GM12878 (cell line): ENCODE measurements around the gene DHX34. TPM values are rescaled to one million over a fixed set of nuclear protein-coding genes. Genes with fewer than 3 reads are reported as not detected.
"Not testable (repeated sequence)": the region's sequence is repeated elsewhere in the genome, so short reads cannot be mapped to it uniquely, and the experiment has no call there.

Experiments
- ATAC-seq: fragments of 200-7000 bp; cut with Tn5 transposase; 3 replicates; pipeline ENCODE4 v1.9.1; 2020; ENCODE audit warnings: mild to moderate bottlenecking, moderate library complexity
- BruUV-seq: library from RNA; stranded (reverse); fragments of 400-500 nt; replicated peaks from 2 replicates; lab custom pipeline; 2021; lab: Mats Ljungman, UMichigan
- CTCF ChIA-PET: fragments of 300-600 bp; sonication (Branson Sonifier 250); formaldehyde crosslinking; extraction: SDS; loops from one replicate; lab custom pipeline; 2021; ENCODE audit warnings: inconsistent platforms; lab: Yijun Ruan, JAX
- POLR2A ChIA-PET: fragments of 350-600 bp; formaldehyde crosslinking; extraction: SDS; loops from one replicate; lab custom pipeline; 2021; ENCODE audit warnings: inconsistent platforms; lab: Charles Lee
- RAD21 ChIA-PET: fragments of 300-600 bp; sonication (Branson Sonifier 250); formaldehyde crosslinking; loops from one replicate; lab custom pipeline; 2023; ENCODE audit warnings: antibody characterized with exemption; ENCODE audit not compliant: unreplicated experiment; lab: Charles Lee
- SMC1A ChIA-PET: fragments of 300-600 bp; sonication (Branson Sonifier 250); formaldehyde crosslinking; loops from one replicate; lab custom pipeline; 2023; ENCODE audit not compliant: unreplicated experiment, uncharacterized antibody; lab: Charles Lee
- DNase-seq: peaks from one replicate; pipeline ENCODE4 v3.0.0-alpha.2; 2011; ENCODE audit warnings: low read depth, low spot score
- FAIRE-seq: peaks from 3 replicates; lab custom pipeline; 2011; peaks lifted over from hg19 to GRCh38; lab: Jason Lieb, UNC
- H2AFZ ChIP-seq: 2 replicates; pipeline ENCODE4 v1.6.0; 2011; ENCODE audit warnings: low read depth, low read length, control low read depth; ENCODE audit not compliant: control insufficient read depth
- H3K27ac ChIP-seq: 2 replicates; pipeline ENCODE4 v1.5.1; 2011; ENCODE audit warnings: control low read depth; ENCODE audit not compliant: control insufficient read depth, insufficient read depth
- H3K27me3 ChIP-seq, 2 experiments: replicated peaks in 1 of 2; 2 replicates each; pipeline versions ENCODE4 v1.6.0 to v1.6.1; 2011; ENCODE audit warnings: low read length in 1 of 2; ENCODE audit not compliant: control insufficient read depth in 2 of 2, insufficient read depth in 2 of 2
- H3K36me3 ChIP-seq, 2 experiments: 2 replicates each; pipeline ENCODE4 v1.5.1; 2011; ENCODE audit warnings: low read length in 1 of 2; ENCODE audit not compliant: control insufficient read depth in 2 of 2, insufficient read depth in 2 of 2
- H3K4me1 ChIP-seq: 2 replicates; pipeline ENCODE4 v1.6.1; 2011; ENCODE audit warnings: mild to moderate bottlenecking, low read length, moderate library complexity, mixed read lengths; ENCODE audit not compliant: control insufficient read depth, insufficient read depth
- H3K4me2 ChIP-seq: 2 replicates; pipeline ENCODE4 v1.6.0; 2011; ENCODE audit warnings: control low read depth; ENCODE audit not compliant: control insufficient read depth, insufficient read depth
- H3K4me3 ChIP-seq: fragments of 200-600 bp; sonication (generic); 2 replicates; pipeline ENCODE4 v1.5.1; 2016
- H3K79me2 ChIP-seq: 2 replicates; pipeline ENCODE4 v1.6.0; 2011; ENCODE audit warnings: low read length; ENCODE audit not compliant: control insufficient read depth, insufficient read depth
- H3K9ac ChIP-seq: 2 replicates; pipeline ENCODE4 v1.8.0; 2011; ENCODE audit warnings: low read length, control low read depth, mixed read lengths; ENCODE audit not compliant: control insufficient read depth, insufficient read depth
- H3K9me3 ChIP-seq: replicated peaks from 3 replicates; pipeline ENCODE4 v1.5.1; 2011; ENCODE audit warnings: mild to moderate bottlenecking, low read length; ENCODE audit not compliant: control insufficient read depth, insufficient read depth
- H4K20me1 ChIP-seq: 2 replicates; pipeline ENCODE4 v1.6.0; 2011; ENCODE audit not compliant: control insufficient read depth, insufficient read depth
- CBFB ChIP-seq: IDR thresholded peaks from 2 replicates; pipeline ENCODE4 v1.6.1; 2016; ENCODE audit warnings: antibody characterized with exemption, low read depth
- CBX5 ChIP-seq: sonication (generic); IDR thresholded peaks from 2 replicates; pipeline ENCODE4 v1.6.1; 2016; ENCODE audit warnings: low read depth, moderate library complexity, mild to moderate bottlenecking, inconsistent platforms
- KAT2A ChIP-seq: conservative IDR thresholded peaks from 2 replicates; pipeline ENCODE4 v1.6.1; 2011; ENCODE audit warnings: low read depth, low read length; ENCODE audit not compliant: control insufficient read depth
- MYB ChIP-seq: fragments of 150-350 bp; IDR thresholded peaks from 2 replicates; pipeline ENCODE4 v1.6.1; 2014; ENCODE audit warnings: mild to moderate bottlenecking, low read depth, low read length, borderline replicate concordance
- RB1 ChIP-seq: fragments of 450-650 bp; formaldehyde crosslinking; IDR thresholded peaks from 2 replicates; pipeline ENCODE4 v1.6.1; 2017; ENCODE audit warnings: mild to moderate bottlenecking, borderline replicate concordance
- RCOR1 ChIP-seq: conservative IDR thresholded peaks from 2 replicates; pipeline ENCODE4 v1.6.1; 2012; ENCODE audit warnings: low read depth, low read length, improper control_type of control experiment
- RUNX3 ChIP-seq: IDR thresholded peaks from 2 replicates; pipeline ENCODE4 v1.6.1; 2012; ENCODE audit warnings: low read length, inconsistent platforms
- SMC3 ChIP-seq: IDR thresholded peaks from 2 replicates; pipeline ENCODE4 v1.6.1; 2011; ENCODE audit warnings: low read length, improper control_type of control experiment, borderline replicate concordance
- TCF3 ChIP-seq: IDR thresholded peaks from 2 replicates; pipeline ENCODE4 v1.6.1; 2012; ENCODE audit warnings: low read depth, mild to moderate bottlenecking, low read length, borderline replicate concordance; ENCODE audit not compliant: insufficient read depth
- YBX1 ChIP-seq: fragments of 450-650 bp; IDR thresholded peaks from 2 replicates; pipeline ENCODE4 v1.6.1; 2016; ENCODE audit warnings: antibody characterized with exemption
- ZZZ3 ChIP-seq: IDR thresholded peaks from 2 replicates; pipeline ENCODE4 v1.6.1; 2011; ENCODE audit warnings: low read depth; ENCODE audit not compliant: control insufficient read depth, insufficient read length
- WGBS: methylation state at CpG from one replicate; pipeline ENCODE4 v1.1.6; 2016; ENCODE audit warnings: low lambda C conversion rate; ENCODE audit not compliant: insufficient replicate concordance, insufficient coverage; ENCODE audit errors: missing lambda C conversion rate; 5-methylcytosine and 5-hydroxymethylcytosine counted together
- in situ Hi-C: fragments of 300-500 bp; cut with MboI; formaldehyde crosslinking; loops from 9 replicates; pipeline ENCODE4 v1.14.3; 2018; ENCODE audit warnings: mixed read lengths
- intact Hi-C: fragments of 100-400 bp; cut with micrococcal nuclease; formaldehyde crosslinking; loops from one replicate; pipeline ENCODE4 v1.14.2; 2022; ENCODE audit not compliant: unreplicated experiment
- polyA plus RNA-seq, 11 experiments: library from polyadenylated mRNA; depleted of rRNA in 4 of 11; unstranded in 6 of 11; stranded (reverse) in 5 of 11; fragments of >200 nt; fragmentation: Nextera tagmentation in 4 of 11; fragmentation: Illumina TruSeq in 1 of 11; extraction: Ambion mirVana in 4 of 11; extraction: Trizol in 1 of 11; gene quantifications; 1 replicate in 1 of 11; 2 replicates in 10 of 11; pipeline versions ENCODE4 v1.2.1 to v1.2.3, GENCODE V29; 2011 to 2016; ENCODE audit warnings: inconsistent platforms in 2 of 11, missing spikeins in 2 of 11, low read depth in 1 of 11
- total RNA-seq, 4 experiments: library from RNA; depleted of rRNA in 3 of 4; stranded (reverse); fragments of >200 nt in 3 of 4; fragmentation: Illumina TruSeq in 1 of 4; extraction: Trizol in 1 of 4; gene quantifications; 2 replicates each; pipeline versions ENCODE4 v1.2.1 to v1.2.3, GENCODE V29; 2013 to 2021

The DHX34 gene
- total and polyA plus RNA-seq, 10 of the 15 experiments (the other 5 are each of a cell fraction or from before 2014, with no cell fraction given) = 0.19 to 16.9 (median 10.5) TPM

GRCh38 chr19:47346024-47346423, 3.1 kb upstream of the DHX34 start:
- BruUV-seq, H3K27ac ChIP-seq, H3K9me3 ChIP-seq, H2AFZ ChIP-seq, RAD21 ChIA-PET, H4K20me1 ChIP-seq, in situ Hi-C loops, ATAC-seq, H3K27me3 ChIP-seq, H3K4me3 ChIP-seq, FAIRE-seq, DNase-seq, H3K36me3 ChIP-seq, H3K4me2 ChIP-seq, H3K4me1 ChIP-seq, POLR2A ChIA-PET, H3K9ac ChIP-seq: not testable (repeated sequence)
- H3K79me2 ChIP-seq = peaks cover 14% of the 10 kb centered on the region
- intact Hi-C loops = loop anchor here (5.0 kb wide), 1 partner anchor 46 kb away; no protein-coding TSS in a partner anchor
- 50% methylated on average over 6 of the region's 6 CpGs for WGBS
- ChIA-PET SMC1A (interaction anchor here (0.7 to 1.2 kb wide), 2 partner anchors 30 to 70 kb away, joined by 3 to 4 read pairs; no protein-coding TSS in a partner anchor), CTCF (interaction anchor here (1.2 kb wide), 1 partner anchor 46 kb away, joined by 3 read pairs; no protein-coding TSS in a partner anchor)

- no peak for TF ChIP-seq YBX1
- TF ChIP-seq KAT2A = no peak
- no peak for TF ChIP-seq RB1
- TF ChIP-seq SMC3 = no peak
- TF ChIP-seq CBFB = no peak
- no peak for TF ChIP-seq RCOR1
- no peak for TF ChIP-seq CBX5
- TF ChIP-seq RUNX3 = no peak
- TF ChIP-seq MYB = no peak
- no peak for TF ChIP-seq ZZZ3
- no peak for TF ChIP-seq TCF3
- peaks cover 12 to 17% of the 10 kb centered on the region in 2 experiments; a peak in 3 of 4 replicates for H3K36me3 ChIP-seq
- H3K79me2 ChIP-seq = peaks cover 25% of the 10 kb centered on the region
- ChIA-PET CTCF (interaction anchor here (1.0 to 5.1 kb wide), 6 partner anchors 34 to 77 kb away, joined by 3 to 42 read pairs (median 9); no protein-coding TSS in a partner anchor), POLR2A (interaction anchor here (0.5 kb wide), 1 partner anchor 32 kb away, joined by 3 read pairs; no protein-coding TSS in a partner anchor), RAD21 (interaction anchor here (1.0 kb wide), 1 partner anchor 78 kb away, joined by 5 read pairs; no protein-coding TSS in a partner anchor), SMC1A (no interaction called here)
- no peak for DNase-seq
- H2AFZ ChIP-seq = no peak overlapping the region
- WGBS = 62% methylated on average over 6 of the region's 6 CpGs
- no TSS peak for BruUV-seq
- H4K20me1 ChIP-seq = no peaks in the 10 kb centered on the region; the same call in 1 of the 2 replicates
- H3K4me3 ChIP-seq = 0 out of 2 replicates have a peak overlapping the region, but pooled peaks have one; percentile 21
- no peak for FAIRE-seq
- H3K9ac ChIP-seq = no peak overlapping the region
- no peaks in the 10 kb centered on the region; the same call in 2 of the 3 replicates for H3K9me3 ChIP-seq
- in situ Hi-C loops = no loop called here
- no peaks in the 10 kb centered on the region for H3K27me3 ChIP-seq
- no peak for ATAC-seq
- no peak overlapping the region for H3K27ac ChIP-seq
- intact Hi-C loops = no loop called here
- H3K4me2 ChIP-seq = peak overlapping the region; percentile 1; the same call in 1 of the 2 replicates
- peaks cover 7% of the 10 kb centered on the region for H3K4me1 ChIP-seq
Measured at GRCh38 chr19:47350630-47351029, 1.5 kb downstream of the DHX34 start.
